ENCODE results near the gene VANGL1.

VANGL1 gene

DNA sequence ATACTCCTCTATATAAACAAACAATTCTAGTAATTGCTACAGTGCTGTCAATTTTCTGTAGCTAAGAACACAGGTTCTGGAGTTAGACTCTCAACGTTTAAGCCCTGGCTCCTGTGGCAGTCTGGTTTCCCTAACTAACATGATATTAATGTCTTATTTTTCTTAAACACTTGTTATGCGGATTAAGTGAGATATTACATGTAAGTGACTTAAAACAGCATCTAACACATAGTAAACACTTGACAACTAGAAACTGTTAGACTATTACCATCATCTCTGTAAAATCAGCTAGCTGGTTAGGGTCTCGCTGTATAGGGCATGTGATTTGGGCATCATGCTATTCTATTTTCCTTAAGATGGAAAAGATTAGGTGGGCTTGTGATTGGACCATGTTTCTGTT lies 2.3 kb downstream of the VANGL1 start:
- no peak for DNase-seq

DNA sequence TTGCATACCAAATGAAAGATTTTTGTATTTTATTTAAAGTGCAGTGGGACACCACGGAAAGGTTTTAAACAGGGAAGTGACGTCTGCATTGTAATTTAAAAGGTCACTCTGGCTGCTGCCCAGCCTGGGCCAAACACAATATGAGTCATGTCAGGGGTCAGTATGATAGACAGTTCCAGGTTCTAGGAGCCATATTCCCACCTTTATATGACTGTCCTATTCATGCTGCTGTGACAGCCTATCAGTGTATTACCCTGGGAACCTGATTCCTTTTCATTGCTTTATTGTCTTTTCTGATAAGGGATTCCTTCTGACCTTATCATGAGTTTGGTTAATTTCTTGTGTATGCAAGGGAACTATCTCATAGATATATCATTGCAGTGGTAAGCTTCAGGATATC lies 5.3 kb downstream of the VANGL1 start:
- DNase-seq: no peak

DNA sequence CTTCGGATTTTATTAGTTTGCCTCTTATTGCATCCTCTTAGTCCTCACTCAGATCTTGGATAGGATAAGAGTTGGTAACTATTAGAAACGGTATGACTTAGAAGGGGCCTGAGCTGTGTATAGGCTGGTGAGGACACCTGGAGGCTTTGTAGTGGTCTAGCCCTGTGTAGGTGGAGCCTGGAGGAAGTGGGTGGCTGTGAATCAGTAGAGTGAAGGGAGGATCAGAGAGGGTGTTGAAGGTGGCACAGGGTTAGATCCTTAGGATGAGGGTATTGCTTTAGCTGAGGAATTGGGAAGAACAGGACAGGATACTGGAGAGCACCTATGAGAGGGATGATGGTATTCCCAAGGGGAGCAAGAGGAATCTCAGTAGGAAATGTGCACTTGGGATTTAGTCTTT lies 5.7 kb downstream of the VANGL1 start:
- no peak for DNase-seq

DNA sequence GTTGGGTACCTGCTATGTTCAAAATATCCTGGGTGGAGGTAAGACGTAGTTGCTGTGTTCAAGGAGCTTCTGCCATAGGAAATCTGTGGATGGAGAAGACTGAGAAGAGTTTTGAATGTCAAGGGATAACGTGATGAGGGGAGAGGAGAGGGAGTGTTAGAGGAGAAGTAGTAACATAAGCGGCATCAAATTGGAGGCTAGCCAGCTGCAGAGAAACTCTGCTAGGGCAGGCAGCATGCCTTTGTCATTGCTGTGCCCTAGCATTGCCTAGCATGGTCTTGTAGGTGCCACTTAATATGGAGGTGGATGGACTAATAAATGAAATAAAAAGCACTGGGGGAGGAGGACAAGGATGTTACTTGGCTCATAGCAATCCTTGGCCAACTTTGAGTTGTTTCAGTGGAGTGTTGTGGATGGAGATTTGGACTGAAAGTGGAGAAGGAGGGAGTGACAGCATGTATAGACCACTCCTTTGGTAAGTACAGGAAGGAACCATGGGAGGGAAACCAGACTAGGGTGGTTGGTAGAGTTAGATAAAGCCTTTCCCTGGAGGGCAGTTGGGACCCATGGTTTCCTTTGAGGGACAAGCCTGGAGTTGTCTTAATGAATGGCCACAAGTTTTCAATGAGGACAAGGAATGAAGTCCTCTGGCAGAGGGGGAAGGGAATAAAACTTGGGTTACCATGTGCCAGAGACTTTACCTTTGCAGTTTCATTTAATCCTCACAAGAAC lies 6.3 kb downstream of the VANGL1 start:
- no peak for DNase-seq

DNA sequence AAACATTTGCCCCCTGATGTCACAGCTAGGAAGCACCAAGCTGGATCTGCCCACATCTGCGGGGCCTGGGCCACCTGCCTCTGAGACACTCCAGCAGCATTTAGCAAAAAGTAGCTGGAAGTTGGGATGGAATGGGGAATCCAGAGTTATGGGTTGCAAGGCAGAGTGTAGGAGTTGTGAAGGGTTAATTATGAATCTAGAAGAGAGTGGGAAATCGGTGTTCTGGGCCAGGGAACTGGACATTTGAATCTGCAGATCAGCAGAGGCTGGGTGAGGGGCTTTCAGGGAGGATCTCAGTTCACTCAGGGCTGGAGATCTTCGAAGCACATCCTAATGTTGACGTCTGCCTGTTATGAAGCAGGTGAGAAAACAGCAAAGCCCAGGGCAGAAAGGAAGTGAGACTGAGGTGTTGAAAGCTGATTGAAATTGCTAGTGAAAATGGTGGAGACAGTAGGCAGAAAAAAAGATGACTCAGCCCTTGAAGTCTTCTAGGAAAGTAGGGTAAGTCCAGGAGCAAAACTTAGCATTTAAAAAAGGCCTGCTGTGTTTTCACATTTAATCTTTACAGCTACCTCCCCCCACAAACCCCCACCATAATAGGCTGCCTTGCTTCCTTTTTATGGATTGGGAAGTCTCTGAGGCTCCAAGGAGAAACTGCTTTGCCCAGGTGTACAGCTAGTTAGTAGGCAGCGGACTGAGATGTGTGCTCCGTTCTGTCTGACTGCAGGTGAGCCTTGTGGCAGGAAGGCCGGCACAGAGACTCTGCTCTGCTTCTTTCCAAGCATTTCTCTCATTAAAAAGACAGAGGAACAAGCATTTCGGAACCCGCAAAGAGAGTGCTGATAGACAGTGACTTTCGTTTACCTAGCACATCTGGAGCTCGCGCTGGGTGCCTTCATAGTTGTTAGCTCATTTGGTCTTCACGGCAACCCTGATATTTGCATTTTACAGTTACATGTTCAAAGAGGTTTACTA lies 7.2 kb downstream of the VANGL1 start:
- DNase-seq: no peak

DNA sequence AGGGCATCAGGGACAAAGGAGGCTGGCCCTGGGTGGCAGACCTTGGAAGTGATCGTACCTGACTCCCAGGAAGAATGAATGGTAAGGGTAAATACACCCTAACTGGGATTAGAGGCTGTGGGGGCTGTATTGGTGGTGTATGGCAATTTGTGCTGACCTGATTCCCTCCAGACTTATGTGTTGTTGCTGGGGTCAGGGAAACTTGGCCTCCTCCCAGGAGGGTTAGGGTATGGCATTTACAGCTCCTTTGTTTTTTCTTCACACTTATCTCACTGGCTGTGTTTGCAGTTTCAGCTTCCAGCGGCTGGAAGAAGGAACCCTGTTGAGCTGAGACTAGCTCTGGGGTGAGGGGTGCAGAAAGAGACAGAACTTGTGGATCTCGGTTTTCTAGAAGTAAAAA lies 8.2 kb downstream of the VANGL1 start:
- DNase-seq: no peak

DNA sequence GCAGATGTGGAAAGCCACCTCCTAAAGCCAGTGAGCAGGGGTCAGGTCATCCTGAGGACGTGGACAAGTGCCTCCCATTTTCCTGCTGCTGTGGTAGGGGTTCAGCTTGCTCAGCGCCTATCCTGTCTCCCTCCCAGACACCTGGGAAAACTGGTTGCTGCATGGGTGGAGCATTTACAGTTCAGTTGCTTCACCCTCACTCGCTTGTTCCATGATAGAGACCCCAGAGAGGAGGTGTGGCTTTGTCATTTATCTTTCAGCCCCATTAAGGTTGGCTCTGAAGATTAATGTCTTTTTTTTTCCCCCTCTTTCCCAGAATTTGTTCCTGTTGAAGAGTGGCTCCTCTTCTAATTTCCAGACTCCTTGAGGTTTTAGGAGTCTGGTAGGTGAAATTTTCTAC lies 9.2 kb downstream of the VANGL1 start:
- no peak for DNase-seq

DNA sequence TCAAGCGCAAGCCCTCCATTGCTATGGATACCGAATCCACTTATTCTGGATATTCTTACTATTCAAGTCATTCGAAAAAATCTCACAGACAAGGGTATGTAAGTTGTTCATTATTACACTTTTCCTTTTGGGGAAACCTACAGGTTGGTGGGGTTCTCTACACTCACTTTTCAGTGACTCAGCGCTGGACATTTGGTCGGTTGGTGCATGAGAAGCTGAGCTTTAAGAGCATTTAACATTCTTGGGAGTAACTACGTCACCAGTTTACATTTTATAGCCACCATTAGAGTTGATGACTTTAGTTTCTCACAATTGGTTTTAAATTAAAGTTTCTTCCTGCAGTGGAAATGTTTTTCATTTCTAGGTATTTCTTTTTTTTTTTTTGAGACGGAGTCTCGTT lies 9.6 kb downstream of the VANGL1 start:
- DNase-seq: no peak

DNA sequence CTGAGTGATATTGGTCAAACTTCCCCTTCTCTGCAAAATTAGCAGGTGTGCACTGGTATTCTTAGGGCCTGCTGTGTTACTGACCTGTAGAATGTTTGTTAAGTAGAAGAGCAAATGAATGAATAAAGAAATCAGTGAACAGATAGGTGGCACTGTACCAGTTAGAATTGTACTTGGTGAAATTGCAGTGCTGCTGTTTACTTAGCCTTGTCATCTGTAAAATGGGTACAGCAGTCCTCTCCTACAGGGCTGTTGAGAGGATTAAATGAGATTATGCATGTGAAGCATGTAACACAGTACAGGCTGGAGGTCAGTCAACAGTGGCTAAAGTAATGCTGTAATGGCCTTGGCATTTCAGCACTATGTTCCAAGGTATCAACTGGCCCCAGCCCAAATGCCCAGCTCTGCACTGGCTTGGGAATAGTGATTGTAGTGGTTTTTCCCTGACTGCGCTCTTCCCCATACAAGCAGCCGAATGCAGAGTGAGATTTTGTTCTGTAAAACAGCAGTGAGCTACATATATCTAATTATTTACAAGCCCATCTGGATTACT lies 10.5 kb downstream of the VANGL1 start:
- no peak for DNase-seq

DNA sequence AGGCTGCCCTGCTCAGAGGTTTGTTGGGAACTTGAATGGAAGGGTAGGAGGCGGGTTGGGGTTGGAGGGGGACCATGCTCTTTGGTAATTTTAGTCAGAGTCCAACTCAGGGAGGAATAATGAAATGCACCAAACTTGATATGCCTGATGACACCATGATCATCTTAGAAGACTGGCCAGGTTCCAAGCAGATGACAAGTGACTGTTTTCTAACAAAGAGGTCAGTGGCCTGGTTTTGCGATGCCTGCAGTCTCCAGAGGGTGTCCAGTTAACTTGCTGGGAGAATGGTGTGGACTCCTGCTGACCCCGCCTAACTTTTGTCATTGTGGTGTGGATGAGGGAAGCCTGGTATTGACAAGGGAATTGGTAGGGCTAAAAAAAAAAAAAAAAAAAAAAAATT lies 12.4 kb downstream of the VANGL1 start:
- no peak for DNase-seq

DNA sequence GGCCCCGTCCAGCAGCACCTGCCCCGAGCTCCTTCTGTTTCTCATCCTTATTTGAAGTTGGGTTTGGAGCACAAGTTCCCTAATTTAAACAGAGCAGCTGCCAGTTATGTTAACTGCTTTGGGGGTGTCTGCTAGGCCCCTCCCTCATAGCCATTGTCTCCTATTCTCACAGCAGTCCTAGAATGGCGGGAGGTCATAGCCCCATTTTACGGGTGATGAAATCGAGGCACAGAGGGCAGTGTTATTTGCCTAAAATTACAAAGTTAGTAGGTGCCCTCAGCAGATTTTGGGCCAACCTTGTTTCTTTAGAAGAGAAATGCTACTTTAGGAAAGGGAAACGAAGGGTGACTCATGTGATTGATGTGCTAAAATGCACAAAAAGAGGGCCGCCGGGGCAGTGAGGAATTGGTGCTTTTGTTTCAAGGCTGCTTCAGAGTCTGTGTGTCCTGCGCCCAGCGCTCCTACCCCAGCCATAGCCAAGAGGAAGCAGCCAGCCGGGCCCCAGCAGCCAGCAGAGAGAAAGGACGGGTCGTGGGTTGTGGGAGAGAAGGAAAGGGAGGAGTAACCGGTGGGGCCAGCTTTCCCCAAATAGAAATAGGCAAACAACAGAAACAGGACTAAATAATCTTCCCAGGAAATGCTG lies 13.0 kb downstream of the VANGL1 start:
- no peak for DNase-seq

DNA sequence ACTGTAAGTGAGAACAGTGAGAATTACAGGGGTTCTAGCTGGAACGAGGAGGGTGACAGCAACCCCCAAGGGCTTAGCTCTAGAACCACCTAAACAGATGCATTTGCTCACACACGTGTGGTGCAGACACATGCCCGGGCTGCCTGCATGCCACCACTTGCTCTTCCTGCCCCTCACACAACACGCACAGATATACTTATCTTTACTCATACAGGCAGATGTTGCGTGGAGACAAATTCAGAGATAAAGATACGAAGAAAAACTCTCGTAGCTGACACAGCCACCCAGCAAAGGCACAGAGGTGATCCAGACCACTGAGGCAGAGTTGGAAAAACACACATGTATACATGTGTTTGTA lies 13.5 kb downstream of the VANGL1 start:
- no peak for DNase-seq

DNA sequence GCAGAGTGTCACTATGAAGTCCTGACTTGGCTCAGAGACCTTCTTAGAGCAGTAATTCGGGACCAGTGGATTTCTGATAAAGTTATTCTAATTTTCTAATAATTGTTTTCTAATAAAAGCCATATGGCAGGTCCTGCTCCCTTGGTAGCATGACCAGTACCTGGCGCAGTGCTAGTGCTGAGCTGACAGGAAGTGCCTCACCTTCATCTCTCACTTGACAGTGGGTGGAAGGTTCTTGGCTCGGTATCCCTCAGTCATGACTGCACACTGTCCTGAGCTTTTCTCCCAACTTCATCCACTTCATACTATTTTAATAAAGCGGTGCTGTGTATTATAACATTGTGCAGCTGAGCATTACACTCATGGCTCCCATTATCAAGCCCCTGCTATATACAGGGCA lies 14.1 kb downstream of the VANGL1 start:
- no peak for DNase-seq

DNA sequence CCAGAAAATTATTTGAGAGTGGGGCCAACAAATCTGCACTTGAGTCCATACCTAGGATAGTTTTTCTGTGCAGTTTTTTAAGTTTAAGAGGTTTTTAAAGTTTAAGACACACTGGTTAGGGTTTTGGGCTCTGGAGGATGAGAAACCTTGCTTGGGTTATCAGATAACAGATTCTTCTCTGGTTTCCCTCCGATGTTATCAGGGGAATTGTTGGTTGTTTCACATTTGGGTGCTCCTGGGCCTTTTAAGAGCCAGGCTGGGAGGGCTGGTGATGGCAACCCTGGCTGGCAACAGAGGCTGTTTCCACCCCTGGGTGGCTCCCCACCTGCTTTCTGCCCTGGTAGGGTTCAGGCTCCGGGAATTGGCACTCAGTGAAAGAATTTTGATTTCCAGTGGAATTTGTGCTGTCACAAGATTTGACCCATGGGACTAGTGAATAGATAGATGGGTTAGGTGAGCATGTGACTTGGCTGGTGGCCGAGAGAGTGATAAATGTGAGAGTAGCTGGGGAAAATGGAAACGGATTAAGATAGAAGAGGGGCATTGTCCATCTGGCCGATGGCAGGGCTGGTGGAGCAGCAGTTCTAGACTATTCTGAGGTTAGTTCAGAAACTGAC lies 14.8 kb downstream of the VANGL1 start:
- no peak for DNase-seq

DNA sequence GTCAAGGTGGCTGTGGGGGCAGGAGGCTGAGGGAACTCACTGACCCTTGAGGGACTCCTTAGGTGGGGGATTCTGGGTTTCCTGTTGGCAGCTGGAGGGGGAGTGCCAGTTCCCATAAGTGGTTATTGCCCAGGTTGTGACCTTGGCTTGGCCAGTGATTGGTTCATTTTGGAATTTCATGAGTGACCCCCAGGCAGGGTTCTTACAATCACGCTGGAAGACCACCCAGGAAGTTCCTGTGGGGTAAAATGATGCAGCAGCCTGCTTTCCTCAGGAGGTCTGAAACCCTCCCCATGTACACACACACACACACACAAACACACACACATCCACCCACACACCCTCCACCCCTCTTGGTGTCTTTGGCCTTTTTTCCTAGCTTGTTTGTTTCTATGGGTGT lies 16.9 kb downstream of the VANGL1 start:
- no peak for DNase-seq

DNA sequence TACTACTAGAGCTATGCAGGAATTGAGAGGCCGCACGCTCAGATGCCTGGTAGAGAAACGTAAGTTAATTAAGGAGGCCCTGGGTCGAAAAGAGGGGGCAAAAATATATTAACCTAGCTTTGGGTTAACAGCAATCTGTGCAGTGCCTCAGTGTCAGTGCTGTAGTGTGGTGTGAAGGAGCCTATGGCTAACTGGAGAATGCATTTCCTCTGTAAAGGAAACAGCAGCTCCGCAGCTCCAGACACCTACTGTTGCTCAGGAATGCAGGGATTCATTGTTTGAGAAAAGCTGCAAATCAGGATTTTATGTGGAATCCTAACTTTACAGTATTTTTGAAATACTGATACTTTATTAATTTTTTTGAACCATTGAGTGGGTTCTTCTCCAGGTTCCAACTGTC lies 18.4 kb downstream of the VANGL1 start:
- no peak for DNase-seq

DNA sequence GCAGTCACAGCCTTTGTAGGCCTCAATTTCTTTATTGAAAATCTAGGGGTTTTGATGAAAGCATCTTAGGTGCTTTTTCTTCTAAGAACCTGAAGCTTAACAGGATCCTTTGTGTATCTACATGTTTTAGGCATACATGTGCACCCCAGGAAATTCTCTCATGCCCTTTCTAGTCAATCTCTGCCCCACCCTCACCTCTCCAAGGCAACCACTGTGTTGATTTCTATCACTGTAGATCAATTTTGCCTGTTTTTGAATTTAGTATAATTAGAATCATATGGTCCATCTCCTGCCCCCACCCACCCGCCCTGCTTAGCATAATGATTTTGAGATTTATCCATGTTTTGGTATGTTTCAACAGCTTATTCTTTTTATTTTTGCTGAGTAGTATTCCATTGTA lies 19.4 kb downstream of the VANGL1 start:
- no peak for DNase-seq

DNA sequence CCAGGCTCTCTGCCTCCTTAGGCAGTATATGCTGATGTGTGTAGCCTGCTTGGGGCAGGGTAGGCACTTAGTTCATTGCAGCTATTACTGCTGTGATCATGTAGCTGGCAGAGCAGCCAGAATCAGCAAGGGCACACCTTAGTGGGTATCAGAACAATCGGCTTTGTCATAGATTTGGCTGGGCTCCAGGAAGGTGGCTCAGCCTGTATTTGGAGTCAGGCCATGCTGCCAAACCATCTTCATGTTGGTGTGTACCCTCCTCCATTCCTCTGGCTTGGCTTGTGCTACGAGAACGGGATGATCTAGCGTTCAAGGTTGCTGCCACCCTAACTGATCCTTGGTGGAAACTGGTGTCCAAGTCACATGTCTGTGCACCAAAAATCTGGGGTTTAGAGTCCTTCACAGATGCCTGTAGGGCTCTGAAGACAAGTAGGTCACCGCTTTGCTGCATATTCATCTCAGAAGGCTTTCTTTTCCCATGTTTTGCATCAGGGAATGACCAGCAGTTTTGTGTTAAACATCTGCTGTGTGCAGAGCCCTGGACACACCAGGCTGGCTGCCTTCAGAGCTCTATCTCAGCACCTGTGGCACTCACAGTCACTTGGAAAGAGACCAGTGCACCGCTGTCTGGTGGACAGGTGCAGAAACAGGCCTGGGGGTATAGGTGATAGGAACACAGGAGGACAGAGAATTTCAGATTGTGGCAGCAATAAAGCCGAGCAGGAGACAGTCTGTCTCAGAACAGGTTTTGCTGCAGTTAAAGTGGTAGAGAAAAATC lies 23.7 kb downstream of the VANGL1 start:
- DNase-seq: no peak

DNA sequence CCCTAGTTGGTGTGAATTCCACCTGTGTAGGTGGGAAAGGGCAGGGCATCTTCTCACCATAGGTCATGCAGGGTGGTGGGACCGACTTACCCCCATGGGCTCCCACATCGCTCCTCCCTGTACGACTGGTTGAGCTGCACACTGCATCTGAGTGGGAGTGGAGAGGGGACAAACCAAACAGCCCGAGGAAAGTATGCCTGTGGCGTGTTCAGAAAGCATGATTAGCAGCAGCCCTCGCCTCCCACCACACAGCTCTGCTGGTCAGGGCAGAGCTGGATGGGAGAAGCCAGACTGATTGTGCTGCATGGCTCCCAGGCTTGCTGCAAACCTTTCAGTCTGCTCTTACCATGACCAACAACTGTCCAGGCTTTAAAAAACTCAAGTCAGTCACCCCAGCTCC lies 24.4 kb downstream of the VANGL1 start:
- DNase-seq: no peak

DNA sequence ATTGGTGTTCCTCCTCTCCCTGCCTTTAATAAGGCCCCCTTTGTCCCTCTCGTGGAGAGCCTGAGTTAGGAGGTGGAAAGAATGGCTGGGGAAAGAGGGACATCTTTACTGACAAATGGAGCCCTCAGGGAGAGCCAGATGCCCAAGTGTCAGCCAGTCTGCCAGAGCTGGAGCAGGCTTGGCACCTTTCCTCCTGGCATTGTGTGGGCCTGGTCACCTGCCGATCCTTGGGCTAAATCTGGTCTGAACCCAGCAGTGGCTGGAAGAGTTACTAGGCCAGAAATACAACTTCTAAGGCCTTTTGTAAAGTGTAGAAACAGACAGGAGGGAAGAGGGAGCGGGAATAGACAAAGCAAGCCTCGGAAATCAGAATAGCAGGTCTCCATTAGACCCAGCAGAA lies 24.9 kb downstream of the VANGL1 start:
- no peak for DNase-seq

DNA sequence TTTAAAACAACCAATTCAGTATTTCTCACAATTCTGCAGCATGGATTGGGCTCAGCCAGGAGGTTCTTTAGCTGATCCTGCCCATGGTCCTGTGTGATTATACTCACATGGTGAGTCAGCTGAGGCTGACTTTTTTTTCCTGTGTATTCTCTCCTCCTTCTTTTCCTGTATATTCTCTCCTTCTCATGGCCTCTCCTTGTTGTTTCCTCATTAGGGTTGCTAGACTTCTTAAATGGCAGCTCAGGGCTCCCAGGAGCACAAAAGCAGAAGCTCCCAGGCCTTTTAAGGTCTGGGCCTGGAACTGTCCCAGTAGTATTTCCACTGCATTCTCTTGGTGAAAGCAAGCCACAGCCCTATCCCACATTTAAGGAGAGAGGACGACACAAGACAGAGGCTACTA lies 26.8 kb downstream of the VANGL1 start:
- no peak for DNase-seq

DNA sequence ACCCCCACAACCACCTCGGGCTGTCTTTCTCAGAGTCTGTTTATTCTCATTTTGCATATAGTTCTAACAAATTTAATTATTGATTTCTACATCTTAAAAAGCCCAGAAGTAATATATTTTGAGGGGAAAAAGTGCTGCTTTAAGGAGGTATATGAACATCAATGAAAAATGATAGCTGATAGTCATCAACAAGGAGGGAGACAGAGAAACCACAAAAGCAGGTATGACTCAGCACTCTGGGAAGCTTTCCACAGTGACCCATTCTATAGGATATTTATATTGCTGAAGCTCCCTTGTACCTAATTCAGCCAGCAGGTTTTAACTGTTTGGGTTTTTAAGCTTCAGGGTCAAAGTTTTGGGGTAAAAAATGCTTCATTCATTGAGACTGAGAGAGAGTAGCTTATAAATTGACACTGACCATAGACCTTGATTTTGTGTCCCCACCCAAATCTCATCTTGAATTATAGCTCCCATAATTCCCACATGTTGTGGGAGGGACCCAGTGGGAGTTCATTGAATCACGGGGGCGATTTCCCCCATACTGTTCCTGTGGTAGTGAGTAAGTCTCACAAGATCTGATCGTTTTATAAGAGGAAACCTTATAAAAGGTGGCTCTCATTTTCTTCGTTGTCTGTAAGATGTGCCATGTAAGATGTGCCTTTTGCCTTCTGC lies 27.4 kb downstream of the VANGL1 start:
- no peak for DNase-seq
